Tibial nerve (tissue), 3 donors: ENCODE data around the gene EGFR.

Experiments
- POLR2A ChIP-seq, 2 donors: fragments of 450-650 bp; IDR thresholded peaks; one replicate each; pipeline ENCODE4 v1.6.1; 2017; ENCODE audit warnings: antibody characterized with exemption in 2 of 2, mild to moderate bottlenecking in 2 of 2, moderate library complexity in 2 of 2
- TF ChIP-seq, protein P1 (sequence below), 5 experiments: fragments of 200-600 bp in 3 of 5; fragments of 450-650 bp in 2 of 5; sonication (generic) in 3 of 5; IDR thresholded peaks; one replicate each; pipeline ENCODE4 v1.5.1; 2016 to 2019; ENCODE audit warnings: antibody characterized with exemption in 5 of 5, mild to moderate bottlenecking in 3 of 5, moderate library complexity in 2 of 5

DNA sequence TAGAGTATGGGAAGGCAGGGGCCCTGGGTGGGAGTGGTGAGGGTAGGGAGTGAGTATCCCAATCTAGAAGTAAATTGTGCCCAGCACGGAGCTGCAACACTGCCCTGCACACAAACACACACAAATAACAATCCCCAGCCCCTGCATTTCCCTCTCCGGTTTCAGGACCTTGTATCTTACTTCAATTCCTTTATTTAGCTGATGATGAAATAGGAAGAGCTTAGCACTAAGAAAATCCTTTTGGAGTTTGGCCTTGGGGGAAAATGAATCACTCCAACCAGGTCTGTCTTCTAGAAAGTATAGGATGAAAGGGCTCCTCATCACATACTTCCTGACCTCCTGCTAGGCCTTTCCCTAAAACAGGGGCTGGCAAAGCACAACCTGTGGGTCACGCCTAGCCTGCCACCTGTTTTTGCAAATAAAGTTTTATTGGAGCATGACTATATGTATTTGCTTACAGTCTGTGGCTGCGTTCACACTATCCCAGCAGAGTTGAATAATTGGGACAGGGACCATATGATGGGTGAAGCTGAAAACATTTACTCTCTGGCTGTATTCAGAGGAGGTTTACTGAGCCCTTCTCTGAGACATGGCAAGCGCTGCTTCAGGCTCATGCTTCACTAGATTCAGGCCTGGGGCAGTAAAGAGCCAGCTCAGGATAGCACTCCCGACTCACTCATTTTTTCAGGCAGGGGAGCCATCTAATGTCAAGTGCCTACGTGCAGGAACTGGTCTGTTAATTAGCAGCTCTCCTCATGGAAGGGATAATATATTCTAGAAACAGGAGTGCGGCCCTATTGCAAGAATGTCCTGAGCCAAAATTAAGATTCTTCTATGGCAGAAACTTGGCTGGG is 111.0 kb downstream of the EGFR start:
- TF ChIP-seq, protein P1, sequence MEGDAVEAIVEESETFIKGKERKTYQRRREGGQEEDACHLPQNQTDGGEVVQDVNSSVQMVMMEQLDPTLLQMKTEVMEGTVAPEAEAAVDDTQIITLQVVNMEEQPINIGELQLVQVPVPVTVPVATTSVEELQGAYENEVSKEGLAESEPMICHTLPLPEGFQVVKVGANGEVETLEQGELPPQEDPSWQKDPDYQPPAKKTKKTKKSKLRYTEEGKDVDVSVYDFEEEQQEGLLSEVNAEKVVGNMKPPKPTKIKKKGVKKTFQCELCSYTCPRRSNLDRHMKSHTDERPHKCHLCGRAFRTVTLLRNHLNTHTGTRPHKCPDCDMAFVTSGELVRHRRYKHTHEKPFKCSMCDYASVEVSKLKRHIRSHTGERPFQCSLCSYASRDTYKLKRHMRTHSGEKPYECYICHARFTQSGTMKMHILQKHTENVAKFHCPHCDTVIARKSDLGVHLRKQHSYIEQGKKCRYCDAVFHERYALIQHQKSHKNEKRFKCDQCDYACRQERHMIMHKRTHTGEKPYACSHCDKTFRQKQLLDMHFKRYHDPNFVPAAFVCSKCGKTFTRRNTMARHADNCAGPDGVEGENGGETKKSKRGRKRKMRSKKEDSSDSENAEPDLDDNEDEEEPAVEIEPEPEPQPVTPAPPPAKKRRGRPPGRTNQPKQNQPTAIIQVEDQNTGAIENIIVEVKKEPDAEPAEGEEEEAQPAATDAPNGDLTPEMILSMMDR (IDR thresholded peaks at IDR 0.05): no peak
- TF ChIP-seq POLR2A (IDR thresholded peaks at IDR 0.05): no peak
